Transverse colon (tissue), 4 donors: Measurements from ENCODE around the gene RFLNA. TPM values are rescaled to one million over a fixed set of nuclear protein-coding genes. Genes with fewer than 3 reads are reported as not detected.

Source experiments
- DNase-seq: peaks from one replicate; pipeline ENCODE4 v3.0.0-alpha.2; 2019
- H3K27ac ChIP-seq, 4 donors: fragments of 200-600 bp; sonication (generic); 2 replicates each; pipeline ENCODE4 v1.5.1; 2016 to 2018; ENCODE audit warnings: inconsistent platforms in 4 of 4
- H3K27me3 ChIP-seq: fragments of 200-600 bp; sonication (generic); 2 replicates; pipeline ENCODE4 v1.5.1; 2017; ENCODE audit warnings: inconsistent platforms
- H3K36me3 ChIP-seq, 4 donors: fragments of 200-600 bp; sonication (generic); 2 replicates each; pipeline ENCODE4 v1.5.1; 2017 to 2019; ENCODE audit warnings: inconsistent platforms in 4 of 4
- H3K4me1 ChIP-seq, 4 donors: fragments of 200-600 bp; sonication (generic); 2 replicates each; pipeline ENCODE4 v1.5.1; 2017 to 2020; ENCODE audit warnings: inconsistent platforms in 4 of 4
- H3K4me3 ChIP-seq, 4 donors: fragments of 200-600 bp; sonication (generic); 1 replicate in 1 of 4; 2 replicates in 3 of 4; pipeline versions ENCODE4 v1.5.1 to v1.6.1; 2017 to 2019; ENCODE audit warnings: inconsistent platforms in 4 of 4
- H3K9me3 ChIP-seq, 2 donors: fragments of 200-600 bp; sonication (generic); 2 replicates each; pipeline ENCODE4 v1.5.1; 2017 to 2019; ENCODE audit warnings: inconsistent platforms in 2 of 2
- CTCF ChIP-seq, 5 experiments: fragments of 200-600 bp in 3 of 5; fragments of 450-650 bp in 2 of 5; sonication (generic) in 3 of 5; IDR thresholded peaks; 1 replicate in 2 of 5; 2 replicates in 3 of 5; pipeline ENCODE4 v1.5.1; 2016 to 2017; ENCODE audit warnings: antibody characterized with exemption in 5 of 5, inconsistent platforms in 3 of 5, mild to moderate bottlenecking in 2 of 5, moderate library complexity in 1 of 5
- EP300 ChIP-seq: sonication (generic); formaldehyde crosslinking; IDR thresholded peaks from one replicate; pipeline ENCODE4 v1.6.1; 2017; ENCODE audit warnings: antibody characterized with exemption, low read depth
- POLR2A ChIP-seq: fragments of 450-650 bp; IDR thresholded peaks from one replicate; pipeline ENCODE4 v1.6.1; 2016; ENCODE audit warnings: antibody characterized with exemption, mild to moderate bottlenecking, moderate library complexity
- POLR2AphosphoS5 ChIP-seq, 3 donors: sonication (generic); formaldehyde crosslinking; IDR thresholded peaks; one replicate each; pipeline ENCODE4 v1.6.1; 2016; ENCODE audit warnings: antibody characterized with exemption in 3 of 3
- WGBS, 2 donors: methylation state at CpG; one replicate each; pipeline ENCODE4 v1.1.5; 2018; ENCODE audit warnings: low coverage in 1 of 2; 5-methylcytosine and 5-hydroxymethylcytosine counted together
- in situ Hi-C, 4 donors: fragments of 200-750 bp; cut with MboI; loops; one replicate each; pipeline versions ENCODE4 v1.15.0 to v1.15.1; 2017; ENCODE audit warnings: low sequenced_read_pairs in 3 of 4, low pct_ligation_motif_present in 1 of 4, low pct_unique_long_range_greater_than_20kb in 1 of 4
- intact Hi-C: fragments of 100-400 bp; cut with DNase I; formaldehyde crosslinking; loops from one replicate; pipeline ENCODE4 v1.15.1; 2023; ENCODE audit warnings: low total_unique reads
- total RNA-seq, 4 donors: library from RNA; depleted of rRNA; stranded (reverse); fragments of >200 nt; gene quantifications; one replicate each; pipeline ENCODE4 v1.1.0, GENCODE V29; 2016

RFLNA gene
- total RNA-seq, 4 donors from 2014 or later, result 19.1 to 53.8 (median 30.7) TPM

- TF ChIP-seq CTCF (IDR thresholded peaks at IDR 0.05) (no peak), EP300 (no peak), POLR2AphosphoS5 (IDR thresholded peaks at IDR 0.05) (no peak), POLR2A (no peak)
- no peak overlapping the region for H3K4me3 ChIP-seq
- intact Hi-C loops, result loop anchor here (5.0 kb wide), 1 partner anchor 265 kb away; no protein-coding TSS in a partner anchor
- whole genome bisulfite sequencing, 2 donors, result 80% methylated on average over 12 of the region's 12 CpGs; no CpG with 5 or more reads in 1 of the 2 donors
- no peaks in the 10 kb centered on the region for H3K4me1 ChIP-seq
- no peak for DNase-seq
- no peaks in the 10 kb centered on the region for H3K36me3 ChIP-seq
- H3K27ac ChIP-seq, result no peak overlapping the region
- in situ Hi-C loops, result loop anchor here (5.0 to 25.0 kb wide), 3 partner anchors 273 to 280 kb away; no protein-coding TSS in a partner anchor
- H3K27me3 ChIP-seq, result no peaks in the 10 kb centered on the region
- H3K9me3 ChIP-seq, result no peaks in the 10 kb centered on the region
Observed at GRCh38 chr12:124317400-124317799, 22.5 kb downstream of the RFLNA start.

- intact Hi-C loops, result loop anchor here (5.0 kb wide), 1 partner anchor 266 kb away; no protein-coding TSS in a partner anchor
- TF ChIP-seq EP300 (no peak), CTCF (IDR thresholded peaks at IDR 0.05) (no peak), POLR2AphosphoS5 (IDR thresholded peaks at IDR 0.05) (no peak), POLR2A (no peak)
- in situ Hi-C loops, result loop anchor here (5.0 to 25.0 kb wide), 3 partner anchors 274 to 281 kb away; no protein-coding TSS in a partner anchor
- Histone ChIP-seq H3K4me3 (no peak overlapping the region), H3K9me3 (no peaks in the 10 kb centered on the region), H3K36me3 (no peaks in the 10 kb centered on the region), H3K27ac (no peak overlapping the region), H3K4me1 (no peaks in the 10 kb centered on the region), H3K27me3 (no peaks in the 10 kb centered on the region)
- WGBS, 2 donors, result 67 to 79% methylated on average over 9 to 25 of the region's 25 CpGs
- DNase-seq, result no peak
Observed at GRCh38 chr12:124318278-124319020, 23.6 kb downstream of the RFLNA start.

GRCh38 chr12:124319368-124320050 is 24.6 kb downstream of the RFLNA start:
- H3K4me1 ChIP-seq, result no peaks in the 10 kb centered on the region
- TF ChIP-seq EP300 (no peak), POLR2AphosphoS5 (IDR thresholded peaks at IDR 0.05) (no peak), CTCF (IDR thresholded peaks at IDR 0.05) (no peak), POLR2A (no peak)
- H3K27me3 ChIP-seq, result no peaks in the 10 kb centered on the region
- DNase-seq, result no peak
- H3K36me3 ChIP-seq, result peaks cover 0 to 10% (median 3%) of the 10 kb centered on the region in 4 donors
- no peak overlapping the region for H3K4me3 ChIP-seq
- no peaks in the 10 kb centered on the region for H3K9me3 ChIP-seq
- 80% methylated on average over 10 of the region's 11 CpGs; no CpG with 5 or more reads in 1 of the 2 donors for WGBS, 2 donors
- H3K27ac ChIP-seq, result no peak overlapping the region
- in situ Hi-C loops (loop anchor here (5.0 to 25.0 kb wide), 3 partner anchors 275 to 282 kb away; no protein-coding TSS in a partner anchor), intact Hi-C loops (loop anchor here (5.0 kb wide), 1 partner anchor 267 kb away; no protein-coding TSS in a partner anchor)

- no peaks in the 10 kb centered on the region for H3K4me1 ChIP-seq
- H3K36me3 ChIP-seq, result peaks cover 0 to 24% (median 9%) of the 10 kb centered on the region in 4 donors
- in situ Hi-C loops (loop anchor here in 1 of 4 donors (25.0 kb wide), 1 partner anchor 284 kb away; no protein-coding TSS in a partner anchor), intact Hi-C loops (loop anchor here (1.0 kb wide), 1 partner anchor 39 kb away; no protein-coding TSS in a partner anchor)
- 30% methylated on average over 4 of the region's 6 CpGs; no CpG with 5 or more reads in 1 of the 2 donors for WGBS, 2 donors
- no peak for TF ChIP-seq POLR2A
- no peak for TF ChIP-seq POLR2AphosphoS5 (IDR thresholded peaks at IDR 0.05)
- peak; percentile 93 to 95 (median 95) for TF ChIP-seq CTCF (IDR thresholded peaks at IDR 0.05)
- no peak overlapping the region for H3K27ac ChIP-seq
- no peak overlapping the region for H3K4me3 ChIP-seq
- DNase-seq, result peak; percentile 75
- no peaks in the 10 kb centered on the region for H3K9me3 ChIP-seq
- no peaks in the 10 kb centered on the region for H3K27me3 ChIP-seq
Observed at GRCh38 chr12:124321040-124321481, 26.2 kb downstream of the RFLNA start.
